K562 (cell line): Measurements from ENCODE around the gene COL25A1.
"Not testable (repeated sequence)": the region's sequence is repeated elsewhere in the genome, so short reads cannot be mapped to it uniquely, and the experiment has no call there.

Experiments
- ESRRA ChIP-seq: fragments of 450-650 bp; IDR thresholded peaks from 2 replicates; pipeline ENCODE4 v1.6.1; 2014; ENCODE audit warnings: low read depth, mild to moderate bottlenecking, moderate library complexity, borderline replicate concordance
- HCFC1 ChIP-seq: IDR thresholded peaks from 2 replicates; pipeline ENCODE4 v1.6.1; 2012; ENCODE audit warnings: low read depth, low read length, improper control_type of control experiment
- IRF2 ChIP-seq: sonication (generic); formaldehyde crosslinking; IDR thresholded peaks from 2 replicates; pipeline ENCODE4 v1.8.1; 2022; ENCODE audit warnings: mild to moderate bottlenecking, missing genetic modification reagents
- RBFOX2 ChIP-seq: fragments of 200-400 bp; formaldehyde crosslinking; IDR thresholded peaks from 2 replicates; pipeline ENCODE4 v1.6.1; 2017; ENCODE audit warnings: low read depth, mild to moderate bottlenecking, low read length, moderate library complexity
- YBX1 ChIP-seq: fragments of 450-650 bp; IDR thresholded peaks from 2 replicates; pipeline ENCODE4 v1.7.1; 2016; ENCODE audit warnings: mild to moderate bottlenecking
- ZFP1 ChIP-seq: fragments of 450-650 bp; formaldehyde crosslinking; IDR thresholded peaks from 2 replicates; pipeline ENCODE4 v1.4.0; 2020; ENCODE audit warnings: mild to moderate bottlenecking, mixed read lengths
- ZNF274 ChIP-seq: IDR thresholded peaks from 2 replicates; pipeline ENCODE4 v1.6.1; 2011; ENCODE audit warnings: low read depth, mild to moderate bottlenecking, low read length, moderate library complexity, borderline replicate concordance
- TF ChIP-seq, protein P1 (sequence below): fragments of 450-650 bp; IDR thresholded peaks from 2 replicates; pipeline ENCODE4 v1.6.1; 2017; ENCODE audit warnings: mild to moderate bottlenecking, moderate library complexity

- not testable (repeated sequence) for TF ChIP-seq YBX1; RBFOX2; ZNF274; ZFP1; IRF2 (CRISPR knock-in tag); ESRRA; HCFC1
- TF ChIP-seq, protein P1, sequence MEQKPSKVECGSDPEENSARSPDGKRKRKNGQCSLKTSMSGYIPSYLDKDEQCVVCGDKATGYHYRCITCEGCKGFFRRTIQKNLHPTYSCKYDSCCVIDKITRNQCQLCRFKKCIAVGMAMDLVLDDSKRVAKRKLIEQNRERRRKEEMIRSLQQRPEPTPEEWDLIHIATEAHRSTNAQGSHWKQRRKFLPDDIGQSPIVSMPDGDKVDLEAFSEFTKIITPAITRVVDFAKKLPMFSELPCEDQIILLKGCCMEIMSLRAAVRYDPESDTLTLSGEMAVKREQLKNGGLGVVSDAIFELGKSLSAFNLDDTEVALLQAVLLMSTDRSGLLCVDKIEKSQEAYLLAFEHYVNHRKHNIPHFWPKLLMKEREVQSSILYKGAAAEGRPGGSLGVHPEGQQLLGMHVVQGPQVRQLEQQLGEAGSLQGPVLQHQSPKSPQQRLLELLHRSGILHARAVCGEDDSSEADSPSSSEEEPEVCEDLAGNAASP, result not testable (repeated sequence)
Measured at GRCh38 chr4:109138125-109138524, 164.3 kb downstream of the COL25A1 start.
